Measurements from ENCODE around the gene NUP205.
"Not testable (repeated sequence)": the region's sequence is repeated elsewhere in the genome, so short reads cannot be mapped to it uniquely, and the experiment has no call there.

The NUP205 gene

DNA sequence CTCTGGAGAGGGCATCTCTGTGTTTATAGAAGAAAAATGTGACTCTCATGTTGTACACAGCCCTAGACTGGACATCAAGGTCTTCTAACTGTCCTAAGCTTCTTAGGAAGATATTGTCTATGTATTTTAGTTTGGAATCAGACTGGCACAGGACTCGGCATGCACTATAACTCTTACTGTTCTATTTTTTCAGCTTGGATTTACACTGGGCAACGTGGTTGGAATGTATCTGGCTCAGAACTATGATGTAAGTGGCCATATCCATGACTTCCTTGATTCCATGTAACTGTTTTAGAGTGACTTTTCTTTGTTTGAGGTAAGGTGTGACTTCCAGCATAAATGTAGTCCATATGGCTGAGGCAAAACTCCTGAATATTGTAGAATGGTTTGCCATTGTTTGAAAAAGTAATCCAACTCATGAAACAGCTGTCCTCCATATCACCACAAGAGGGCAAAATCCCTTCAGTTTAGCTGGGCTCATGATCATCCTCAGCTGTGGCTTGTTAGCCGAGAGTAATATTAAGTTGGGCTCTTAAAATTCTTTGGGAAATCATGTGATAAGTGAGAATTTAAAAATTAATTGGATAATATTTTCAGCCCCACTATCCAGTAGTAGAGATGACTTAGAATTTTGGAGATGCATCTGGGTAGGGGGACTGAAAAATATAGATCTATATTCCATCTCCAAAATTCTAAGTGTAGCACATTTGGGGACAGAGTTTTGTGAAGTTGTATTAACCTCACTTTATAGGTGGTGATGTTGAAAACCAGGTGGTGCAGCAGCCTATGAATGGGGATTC is 115.0 kb downstream of the NUP205 start:
- peaks cover 39% of the 10 kb centered on the region for H3K36me3 Mint-ChIP-seq (ENCODE audit: insufficient read depth)
- no peak overlapping the region for H3K4me3 Mint-ChIP-seq
- H3K4me1 Mint-ChIP-seq (ENCODE audit: low read depth in 2 of 2), result peaks cover 6 to 32% of the 10 kb centered on the region in 2 donors
- DNase-seq (no peak), ATAC-seq (replicated peaks) (peak; percentile 56)
- H3K27ac Mint-ChIP-seq, result no peak overlapping the region
- H3K27me3 Mint-ChIP-seq, result no peaks in the 10 kb centered on the region
- H3K9me3 Mint-ChIP-seq, result no peaks in the 10 kb centered on the region

DNA sequence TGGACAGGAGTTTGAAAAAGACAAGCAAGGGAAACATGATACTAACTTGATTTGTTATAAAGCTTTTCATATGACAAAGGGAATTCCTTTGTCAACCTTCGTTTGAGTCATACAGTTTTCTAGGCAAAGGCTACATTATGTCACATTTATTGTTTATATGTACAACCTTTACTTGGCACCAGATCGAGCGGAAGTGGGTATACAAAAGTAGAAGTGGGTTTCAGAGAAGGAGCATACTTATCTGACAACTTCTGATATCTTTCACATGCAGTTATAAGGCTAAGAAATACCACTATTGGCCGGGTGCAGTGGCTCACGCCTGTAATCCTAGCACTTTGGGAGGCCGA is 115.6 kb downstream of the NUP205 start:
- Mint-ChIP-seq H3K9me3 (no peaks in the 10 kb centered on the region), H3K27ac (no peak overlapping the region), H3K27me3 (no peaks in the 10 kb centered on the region), H3K4me3 (no peak overlapping the region), H3K4me1 (ENCODE audit: low read depth in 2 of 2) (peaks cover 4 to 32% of the 10 kb centered on the region in 2 donors), H3K36me3 (ENCODE audit: insufficient read depth) (peaks cover 39% of the 10 kb centered on the region)
- DNase-seq (no peak), ATAC-seq (replicated peaks) (no peak)

DNA sequence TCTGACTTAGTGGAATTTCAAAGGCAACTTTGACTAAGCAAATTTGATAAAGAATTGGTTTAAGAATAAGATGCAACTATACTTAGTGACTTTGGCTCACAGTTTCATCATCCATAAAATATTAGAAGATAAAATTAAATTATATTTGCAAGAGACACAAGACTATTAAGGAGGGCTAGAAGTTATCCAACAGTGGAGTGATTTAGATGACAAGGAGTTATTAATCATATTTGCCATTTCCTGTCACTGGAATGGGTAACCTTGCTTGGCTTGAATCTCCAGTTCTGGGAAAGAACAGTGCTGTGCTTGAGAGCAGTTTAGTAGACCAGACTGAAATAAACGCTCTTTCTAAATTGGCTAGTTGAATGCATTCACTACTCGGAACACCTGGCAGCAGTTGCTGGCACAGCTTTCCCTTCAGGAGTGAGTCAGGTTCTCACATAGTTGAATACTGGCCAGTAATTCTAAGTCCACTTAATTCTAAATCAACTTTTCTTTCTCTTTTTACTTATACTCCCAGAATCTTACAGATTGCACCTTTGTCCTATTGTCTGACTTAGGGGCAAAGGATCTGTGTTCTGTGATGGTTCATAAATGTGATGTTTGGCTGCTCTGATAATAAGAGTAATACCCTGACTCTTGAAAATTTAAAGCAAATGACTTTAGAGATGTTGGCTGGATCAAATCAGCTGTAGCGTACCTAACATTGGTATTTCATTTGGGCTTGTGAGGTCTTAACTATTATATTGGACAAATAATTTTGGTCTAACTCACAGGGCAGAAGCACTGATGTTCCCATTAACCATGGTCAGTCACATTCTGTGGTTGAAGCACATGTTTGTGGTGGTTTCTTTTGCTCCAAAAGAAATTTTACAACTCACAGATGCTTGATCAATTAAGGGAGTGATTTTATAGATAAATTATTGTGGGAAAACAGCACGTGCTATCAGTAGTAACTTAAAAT is 121.2 kb downstream of the NUP205 start:
- H3K27ac Mint-ChIP-seq, result no peak overlapping the region
- peaks cover 28% of the 10 kb centered on the region for H3K36me3 Mint-ChIP-seq (ENCODE audit: insufficient read depth)
- peaks cover 4% of the 10 kb centered on the region in 2 donors for H3K4me1 Mint-ChIP-seq (ENCODE audit: low read depth in 2 of 2)
- ATAC-seq (replicated peaks), result no peak
- no peak for DNase-seq
- H3K9me3 Mint-ChIP-seq, result no peaks in the 10 kb centered on the region
- H3K27me3 Mint-ChIP-seq, result no peaks in the 10 kb centered on the region
- H3K4me3 Mint-ChIP-seq, result no peak overlapping the region

DNA sequence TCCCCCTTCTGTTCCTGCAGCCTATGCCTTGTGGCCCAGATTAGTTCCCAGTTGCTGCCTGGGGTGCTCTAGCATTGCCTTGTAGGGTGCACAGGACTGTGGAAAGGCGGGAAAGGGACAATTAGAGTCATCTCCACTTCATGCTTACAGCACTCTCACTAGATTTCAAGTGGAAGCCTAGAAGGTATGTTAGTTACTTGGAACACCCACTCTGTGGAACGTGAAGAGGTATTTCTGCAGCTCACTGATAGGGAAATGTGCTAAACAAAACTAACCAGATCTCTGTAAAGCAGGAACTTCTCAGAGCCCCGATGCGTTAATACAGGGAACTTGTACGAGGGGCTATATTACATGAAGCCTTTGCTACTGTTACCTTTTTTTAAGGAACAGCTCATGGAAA is 124.0 kb downstream of the NUP205 start:
- Mint-ChIP-seq H3K27ac (no peak overlapping the region), H3K4me3 (no peak overlapping the region), H3K27me3 (no peaks in the 10 kb centered on the region), H3K4me1 (ENCODE audit: low read depth in 2 of 2) (peaks cover 4 to 10% of the 10 kb centered on the region in 2 donors), H3K9me3 (no peaks in the 10 kb centered on the region), H3K36me3 (ENCODE audit: insufficient read depth) (peaks cover 5% of the 10 kb centered on the region)
- DNase-seq (no peak), ATAC-seq (replicated peaks) (no peak)

DNA sequence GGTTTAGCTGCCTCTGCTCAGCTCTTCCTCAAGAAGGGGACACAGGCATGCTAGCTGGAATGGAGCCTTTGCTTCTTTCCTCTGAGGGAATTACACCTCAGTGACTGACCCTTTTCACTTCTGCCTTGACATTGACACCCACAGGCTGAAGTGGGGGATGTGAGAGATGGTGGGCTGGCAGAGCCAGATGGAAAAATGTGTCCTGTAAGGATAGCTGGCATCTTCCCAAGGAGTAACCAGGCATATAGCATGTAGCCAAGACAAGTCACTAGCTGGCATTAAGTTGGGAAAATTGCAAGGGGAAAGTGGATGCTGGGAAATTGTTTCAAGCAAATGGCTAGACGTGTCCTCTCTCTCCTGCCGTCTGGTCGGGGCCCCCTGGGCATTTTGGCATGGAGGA is 124.5 kb downstream of the NUP205 start:
- peaks cover 4% of the 10 kb centered on the region for H3K36me3 Mint-ChIP-seq (ENCODE audit: insufficient read depth)
- H3K27ac Mint-ChIP-seq, result no peak overlapping the region
- no peaks in the 10 kb centered on the region for H3K9me3 Mint-ChIP-seq
- H3K4me3 Mint-ChIP-seq, result no peak overlapping the region
- H3K27me3 Mint-ChIP-seq, result no peaks in the 10 kb centered on the region
- peaks cover 4 to 10% of the 10 kb centered on the region in 2 donors for H3K4me1 Mint-ChIP-seq (ENCODE audit: low read depth in 2 of 2)
- DNase-seq, result no peak
- no peak for ATAC-seq (replicated peaks)

DNA sequence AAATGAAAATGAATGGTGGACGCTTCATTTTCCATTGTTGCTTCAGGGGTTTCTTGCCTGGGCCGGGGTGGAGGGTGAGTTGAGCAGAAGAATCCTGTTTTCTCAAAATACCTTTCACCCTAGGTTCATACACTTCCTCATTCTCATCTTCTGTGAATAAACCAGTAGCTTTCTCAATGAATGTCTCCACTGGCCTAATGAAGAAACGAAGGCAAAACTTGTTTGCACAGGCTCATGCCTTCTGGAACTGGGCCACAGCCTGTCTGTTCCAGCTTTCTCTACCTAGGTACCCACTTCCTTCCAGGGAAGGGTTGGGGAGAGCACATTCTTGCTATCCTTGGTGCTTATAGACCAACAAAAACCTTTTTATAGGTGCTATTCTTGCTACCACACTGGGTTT is 125.9 kb downstream of the NUP205 start:
- ATAC-seq (replicated peaks), result no peak
- no peaks in the 10 kb centered on the region for H3K9me3 Mint-ChIP-seq
- no peak for DNase-seq
- no peaks in the 10 kb centered on the region for H3K27me3 Mint-ChIP-seq
- peaks cover 4% of the 10 kb centered on the region for H3K36me3 Mint-ChIP-seq (ENCODE audit: insufficient read depth)
- H3K4me3 Mint-ChIP-seq, result no peak overlapping the region
- H3K4me1 Mint-ChIP-seq (ENCODE audit: low read depth in 2 of 2), result peaks cover 4 to 10% of the 10 kb centered on the region in 2 donors
- peak overlapping the region; percentile 13 to 61 for H3K27ac Mint-ChIP-seq

DNA sequence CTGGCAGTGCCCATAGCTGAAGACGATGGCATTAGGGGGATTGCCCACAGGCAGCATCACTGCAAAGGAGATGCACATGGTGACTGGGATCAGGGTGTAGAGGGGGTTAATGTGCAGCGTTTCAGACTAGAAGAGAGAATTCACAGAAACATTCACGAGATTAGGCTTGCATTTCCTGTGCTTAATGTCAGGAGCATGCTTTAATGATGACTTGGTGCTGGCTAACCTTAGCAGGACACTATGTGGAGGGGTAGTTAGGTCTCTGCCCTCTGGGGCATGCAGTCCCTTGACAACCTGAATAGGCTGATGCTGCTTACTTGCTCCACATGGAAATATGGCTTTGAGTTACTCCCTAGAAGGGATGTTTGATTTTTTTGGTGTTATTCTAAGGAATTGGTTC is 126.4 kb downstream of the NUP205 start:
- ATAC-seq (replicated peaks) (no peak), DNase-seq (no peak)
- no peaks in the 10 kb centered on the region for H3K9me3 Mint-ChIP-seq
- H3K27me3 Mint-ChIP-seq, result no peaks in the 10 kb centered on the region
- peaks cover 4% of the 10 kb centered on the region for H3K36me3 Mint-ChIP-seq (ENCODE audit: insufficient read depth)
- no peak overlapping the region for H3K4me3 Mint-ChIP-seq
- peak overlapping the region; percentile 13 to 61 for H3K27ac Mint-ChIP-seq
- peaks cover 4 to 10% of the 10 kb centered on the region in 2 donors for H3K4me1 Mint-ChIP-seq (ENCODE audit: low read depth in 2 of 2)

DNA sequence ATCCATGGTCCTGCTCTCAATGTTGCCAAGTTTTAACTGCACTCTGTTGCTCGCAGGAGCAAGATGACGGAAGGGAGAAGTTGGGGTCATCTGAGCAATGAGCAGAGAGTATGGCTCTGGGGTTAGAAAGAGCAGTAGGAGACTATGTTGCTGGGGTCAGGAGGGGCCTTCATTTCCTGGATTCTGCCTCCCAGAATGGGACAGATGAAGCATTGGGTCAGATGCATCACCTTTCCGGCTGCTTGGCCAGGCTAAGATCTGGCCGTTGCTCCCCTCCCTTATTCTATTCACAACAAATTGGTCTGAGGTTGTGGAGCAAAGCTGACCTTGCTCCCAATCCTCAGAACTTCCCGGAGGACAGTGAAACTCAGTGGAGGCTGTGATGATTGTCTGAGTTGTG is 127.0 kb downstream of the NUP205 start:
- peak overlapping the region in 1 of 2 donors; percentile 61 for H3K27ac Mint-ChIP-seq
- DNase-seq (no peak), ATAC-seq (replicated peaks) (no peak)
- peaks cover 4 to 10% of the 10 kb centered on the region in 2 donors for H3K4me1 Mint-ChIP-seq (ENCODE audit: low read depth in 2 of 2)
- no peaks in the 10 kb centered on the region for H3K27me3 Mint-ChIP-seq
- H3K36me3 Mint-ChIP-seq (ENCODE audit: insufficient read depth), result peaks cover 4% of the 10 kb centered on the region
- H3K4me3 Mint-ChIP-seq, result no peak overlapping the region
- no peaks in the 10 kb centered on the region for H3K9me3 Mint-ChIP-seq

DNA sequence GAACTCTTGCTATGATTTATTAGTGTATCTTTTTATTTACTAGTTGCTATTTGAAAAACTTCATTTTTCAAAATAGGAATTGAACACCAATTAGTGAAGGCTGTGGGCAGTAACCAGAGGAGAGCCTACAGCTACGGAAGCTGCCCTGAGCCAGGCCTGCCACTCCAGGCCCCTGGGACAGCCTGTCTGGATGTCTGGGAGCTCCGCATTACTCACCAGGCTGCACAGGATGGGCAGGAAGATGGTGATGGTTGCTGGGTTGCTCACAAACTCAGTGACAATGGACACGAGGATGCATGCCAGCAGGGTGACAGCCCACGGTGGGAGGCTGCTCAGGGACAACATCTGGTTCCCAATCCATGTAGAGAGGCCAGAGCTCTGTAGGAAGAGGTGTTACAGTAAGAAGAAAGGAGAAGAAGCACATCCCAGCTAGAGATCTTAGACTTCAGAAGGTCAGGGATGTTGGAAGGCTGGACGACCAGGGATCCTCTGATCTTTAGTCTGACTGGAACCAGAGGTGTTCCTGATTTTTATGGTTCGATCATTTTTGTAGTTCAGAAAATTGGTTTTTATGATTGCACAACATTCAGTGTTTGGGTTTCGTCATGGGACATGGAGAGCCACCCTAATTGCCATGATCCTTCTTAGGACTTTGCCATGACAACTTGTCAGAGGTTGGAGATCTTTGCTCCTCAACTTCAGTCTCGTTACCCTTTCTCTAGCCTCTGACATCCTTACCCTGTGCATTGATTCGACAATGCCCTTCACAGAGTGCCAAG is 127.8 kb downstream of the NUP205 start:
- no peak overlapping the region for H3K4me3 Mint-ChIP-seq
- no peaks in the 10 kb centered on the region for H3K9me3 Mint-ChIP-seq
- H3K27me3 Mint-ChIP-seq, result no peaks in the 10 kb centered on the region

DNA sequence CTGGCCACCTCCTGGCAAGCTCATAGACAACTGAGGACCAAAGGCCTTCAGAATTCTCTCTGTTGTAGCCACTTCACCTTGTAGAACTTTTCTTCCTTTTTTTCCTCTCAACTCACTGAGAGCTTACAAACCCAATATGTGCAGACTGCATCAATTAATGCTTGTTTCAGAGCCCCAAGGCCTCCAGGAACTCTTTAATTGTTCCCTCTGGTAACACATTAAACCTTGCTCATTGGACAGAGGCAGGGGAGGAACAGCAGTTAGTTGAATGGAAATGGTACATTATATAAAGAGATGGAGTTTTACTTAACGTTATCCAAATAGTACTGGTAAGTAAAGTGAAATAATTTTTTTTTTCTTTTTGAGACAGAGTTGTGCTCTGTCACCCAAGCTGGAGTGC is 129.7 kb downstream of the NUP205 start:
- H3K4me3 Mint-ChIP-seq, result no peak overlapping the region
- H3K27ac Mint-ChIP-seq, result no peak overlapping the region
- no peak for ATAC-seq (replicated peaks)
- peaks cover 0 to 7% of the 10 kb centered on the region in 2 donors for H3K4me1 Mint-ChIP-seq (ENCODE audit: low read depth in 2 of 2)
- H3K27me3 Mint-ChIP-seq, result no peaks in the 10 kb centered on the region
- DNase-seq, result no peak
- peaks cover 4% of the 10 kb centered on the region for H3K36me3 Mint-ChIP-seq (ENCODE audit: insufficient read depth)
- no peaks in the 10 kb centered on the region for H3K9me3 Mint-ChIP-seq

More for the DNA sequence above, 127.8 kb downstream of the NUP205 start:
- peaks cover 3 to 10% of the 10 kb centered on the region in 2 donors for H3K4me1 Mint-ChIP-seq (ENCODE audit: low read depth in 2 of 2)
- H3K27ac Mint-ChIP-seq, result peak overlapping the region in 1 of 2 donors; percentile 61
- peaks cover 4% of the 10 kb centered on the region for H3K36me3 Mint-ChIP-seq (ENCODE audit: insufficient read depth)
- DNase-seq (no peak), ATAC-seq (replicated peaks) (no peak)

DNA sequence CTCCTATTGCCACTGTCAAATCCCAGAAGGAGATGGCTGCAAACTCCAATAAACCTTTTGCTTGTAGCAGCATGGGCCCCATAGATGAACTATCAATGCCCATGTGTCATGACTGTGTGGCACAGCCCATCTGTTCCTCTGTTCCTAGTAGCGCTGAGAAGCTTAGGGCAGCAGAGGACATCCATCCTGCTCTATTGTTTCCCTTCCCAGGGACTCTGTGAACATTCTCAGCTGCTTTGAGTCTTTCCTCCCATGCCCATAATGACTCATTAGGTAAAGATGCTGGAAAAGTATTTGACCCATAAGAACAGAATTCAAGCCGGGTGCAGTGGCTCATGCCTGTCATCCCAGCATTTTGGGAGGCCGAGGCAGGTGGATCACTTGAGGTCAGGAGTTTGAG is 132.8 kb downstream of the NUP205 start:
- no peaks in the 10 kb centered on the region for H3K27me3 Mint-ChIP-seq
- no peaks in the 10 kb centered on the region for H3K4me1 Mint-ChIP-seq (ENCODE audit: low read depth in 2 of 2)
- DNase-seq (no peak), ATAC-seq (replicated peaks) (no peak)
- H3K36me3 Mint-ChIP-seq (ENCODE audit: insufficient read depth), result peaks cover 4% of the 10 kb centered on the region
- no peaks in the 10 kb centered on the region for H3K9me3 Mint-ChIP-seq
- H3K4me3 Mint-ChIP-seq, result no peak overlapping the region
- H3K27ac Mint-ChIP-seq, result no peak overlapping the region

DNA sequence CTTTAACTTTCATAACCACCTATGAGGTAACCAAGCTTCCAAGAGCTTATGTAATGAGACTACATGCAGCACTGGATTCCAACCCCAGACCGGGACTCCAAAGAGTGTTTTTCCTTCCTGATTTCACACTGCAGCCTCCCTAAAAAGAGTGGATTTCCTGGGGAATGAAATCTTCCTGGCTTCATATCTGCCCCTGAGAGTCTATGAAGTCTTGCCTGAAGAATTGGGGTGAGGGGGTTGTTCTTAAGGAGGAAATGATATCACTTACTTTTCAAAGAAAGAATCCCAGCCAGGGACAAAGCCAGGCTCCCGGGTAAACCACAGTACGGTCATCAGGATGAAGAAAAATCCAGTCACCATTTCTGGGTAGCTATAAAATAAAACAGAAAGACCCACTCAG is 134.3 kb downstream of the NUP205 start:
- H3K4me1 Mint-ChIP-seq (ENCODE audit: low read depth in 2 of 2), result no peaks in the 10 kb centered on the region

DNA sequence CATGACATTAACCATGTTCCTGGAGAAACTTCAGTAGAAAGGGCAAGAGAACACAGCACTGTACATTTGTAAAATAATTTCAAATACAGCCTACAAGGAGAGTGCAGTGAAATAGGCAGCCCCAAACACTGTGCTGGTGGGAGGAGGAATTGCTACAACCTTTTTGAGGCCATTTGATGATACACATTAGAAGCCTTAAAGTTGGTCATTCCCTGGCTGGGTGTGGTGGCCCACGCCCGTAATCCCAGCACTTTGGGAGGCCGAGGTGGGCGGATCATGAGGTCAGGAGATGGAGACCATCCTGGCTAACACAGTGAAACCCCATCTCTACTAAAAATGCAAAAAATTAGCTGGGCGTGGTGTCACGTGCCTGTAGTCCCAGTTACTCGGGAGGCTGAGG is 134.9 kb downstream of the NUP205 start:
- not testable (repeated sequence) for H3K36me3 Mint-ChIP-seq (ENCODE audit: insufficient read depth); H3K4me1 Mint-ChIP-seq (ENCODE audit: low read depth in 2 of 2); ATAC-seq (replicated peaks); H3K4me3 Mint-ChIP-seq; DNase-seq; H3K27me3 Mint-ChIP-seq; H3K9me3 Mint-ChIP-seq; H3K27ac Mint-ChIP-seq

More for the DNA sequence above, 134.3 kb downstream of the NUP205 start:
- H3K27ac Mint-ChIP-seq, result no peak overlapping the region
- H3K4me3 Mint-ChIP-seq, result no peak overlapping the region
- H3K9me3 Mint-ChIP-seq, result no peaks in the 10 kb centered on the region
- DNase-seq (no peak), ATAC-seq (replicated peaks) (no peak)
- H3K27me3 Mint-ChIP-seq, result no peaks in the 10 kb centered on the region
- no peaks in the 10 kb centered on the region for H3K36me3 Mint-ChIP-seq (ENCODE audit: insufficient read depth)
